Measurements from ENCODE around the gene WDR82. TPM values are rescaled to one million over a fixed set of nuclear protein-coding genes. Genes with fewer than 3 reads are reported as not detected.

Gene WDR82
- total and polyA plus RNA-seq, 2 of the 8 experiments (the other 6 are each of a cell fraction or from before 2014, with no cell fraction given) = 33.5 to 82.7 TPM

GRCh38 chr3:52315977-52316764, 37.7 kb upstream of the WDR82 start, which contains the start of gene DNAH1:
Gene DNAH1 (plus strand): TSS chr3:52316319. CDS start chr3:52322443, 6,124 bp downstream.
- no peaks in the 10 kb centered on the region for H3K79me2 ChIP-seq (ENCODE audit: control insufficient read depth in 1 of 2, insufficient read depth in 2 of 2, low read length in 2 of 2)
- WGBS, 2 experiments (ENCODE audit: extremely low coverage in 1 of 2, insufficient coverage in 1 of 2, insufficient read length in 1 of 2, insufficient replicate concordance in 2 of 2, low coverage in 1 of 2, low lambda C conversion rate in 2 of 2, missing lambda C conversion rate in 1 of 2) = 93% methylated on average over 3 of the region's 3 CpGs; no CpG with 5 or more reads in 1 of the 2 experiments
- H3K4me2 ChIP-seq (ENCODE audit: insufficient read depth in 1 of 2, low read depth in 2 of 2, low read length in 2 of 2) = peak within 1 kb of the TSS; percentile 78 to 88
- peak within 1 kb of the TSS; percentile 36 for H4K8ac ChIP-seq (ENCODE audit: extremely low read depth, insufficient read depth, low read length)
- peak within 1 kb of the TSS; percentile 39 to 62 (median 48); a peak in 6 of 8 replicates for H3K4me3 ChIP-seq (ENCODE audit: extremely low read depth in 1 of 4, insufficient read depth in 2 of 4, low read depth in 3 of 4, low read length in 4 of 4)
- peaks cover 4% of the 10 kb centered on the region; the same call in 1 of the 2 replicates for H3K23me2 ChIP-seq (ENCODE audit: low read depth, low read length)
- ChIA-PET POLR2A (ENCODE audit: partially characterized antibody) (no interaction called here), CTCF (ENCODE audit: partially characterized antibody) (interaction anchor here (1.0 to 5.1 kb wide), 5 partner anchors 15 to 81 kb away, joined by 3 to 27 read pairs (median 5); no protein-coding TSS in a partner anchor)
- no peak within 1 kb of the TSS for H2AFZ ChIP-seq (ENCODE audit: low read length)
- H4K5ac ChIP-seq (ENCODE audit: insufficient read length, low read depth, low read length) = no peak within 1 kb of the TSS
- 0 out of 2 replicates have a peak within 1 kb of the TSS, but pooled peaks have one; percentile 40 for H2BK5ac ChIP-seq (ENCODE audit: low read depth, low read length)
- H3K27ac ChIP-seq (ENCODE audit: low read depth, low read length) = no peak within 1 kb of the TSS
- H2BK15ac ChIP-seq (ENCODE audit: low read length) = no peak within 1 kb of the TSS
- no peaks in the 10 kb centered on the region for H3K79me1 ChIP-seq (ENCODE audit: low read depth, low read length)
- peaks cover 0 to 14% (median 10%) of the 10 kb centered on the region in 4 experiments; a peak in 4 of 7 replicates for H3K27me3 ChIP-seq (replicated peaks in 1 of 4; ENCODE audit: control insufficient read depth in 3 of 4, extremely low read depth in 1 of 4, insufficient read depth in 3 of 4, low read length in 3 of 4)
- no peak within 1 kb of the TSS; the same call in 1 of the 2 replicates for H3K18ac ChIP-seq (ENCODE audit: extremely low read depth, low read length)
- H3K9me3 ChIP-seq (ENCODE audit: insufficient read depth in 2 of 2, low read depth in 1 of 2, low read length in 1 of 2) = no peaks in the 10 kb centered on the region
- no peaks in the 10 kb centered on the region for H4K20me1 ChIP-seq (replicated peaks in 1 of 2; ENCODE audit: control insufficient read depth in 1 of 2, insufficient read depth in 2 of 2, low read length in 2 of 2)
- no peak within 1 kb of the TSS for H3K9ac ChIP-seq (replicated peaks in 1 of 4; ENCODE audit: extremely low read depth in 1 of 4, low read depth in 3 of 4, low read length in 3 of 4)
- no peaks in the 10 kb centered on the region for H3K36me3 ChIP-seq (ENCODE audit: control insufficient read depth in 2 of 4, insufficient read depth in 4 of 4, low read length in 3 of 4)
- H2BK120ac ChIP-seq (replicated peaks; ENCODE audit: low read depth, low read length) = no peak within 1 kb of the TSS
- no peak within 1 kb of the TSS for H3K4ac ChIP-seq (replicated peaks; ENCODE audit: insufficient read length, low read depth, low read length)
- H3K14ac ChIP-seq (ENCODE audit: insufficient read length) = no peak within 1 kb of the TSS
- FAIRE-seq = no peak
- peak within 1 kb of the TSS; percentile 24; the same call in 1 of the 2 replicates for H2AK5ac ChIP-seq (ENCODE audit: low read depth, low read length)
- no peak within 1 kb of the TSS for H3K23ac ChIP-seq (ENCODE audit: insufficient read length)
- H2BK20ac ChIP-seq (ENCODE audit: low read length) = no peak within 1 kb of the TSS
- H3K56ac ChIP-seq (replicated peaks; ENCODE audit: insufficient read length, low read depth, low read length) = no peak within 1 kb of the TSS
- no peak within 1 kb of the TSS for H4K91ac ChIP-seq (replicated peaks; ENCODE audit: insufficient read length, low read length)
- peaks cover 0 to 3% (median 3%) of the 10 kb centered on the region in 4 experiments; a peak in 5 of 7 replicates for H3K4me1 ChIP-seq (replicated peaks in 1 of 4; ENCODE audit: control insufficient read depth in 3 of 4, insufficient read depth in 4 of 4, low read length in 3 of 4)
- H2BK12ac ChIP-seq (ENCODE audit: low read depth, low read length) = no peak within 1 kb of the TSS
- DNase-seq (ENCODE audit: low read depth in 1 of 2, low spot score in 2 of 2) = no peak
- TF ChIP-seq EGR1 (IDR thresholded peaks at IDR 0.05; ENCODE audit: borderline replicate concordance, low read depth, low read length) (no peak), TAF1 (IDR thresholded peaks at IDR 0.05; ENCODE audit: low read depth, low read length) (no peak), CEBPB (IDR thresholded peaks at IDR 0.05; ENCODE audit: low read depth, low read length) (no peak)
